HG03354 (cell line): ENCODE measurements around the gene CST2.
"Not testable (repeated sequence)": the region's sequence is repeated elsewhere in the genome, so short reads cannot be mapped to it uniquely, and the experiment has no call there.

Experiments
- ATAC-seq: cut with Tn5 transposase; IDR thresholded peaks from one replicate; pipeline ENCODE4 v1.9.1; 2021; ENCODE audit warnings: mild to moderate bottlenecking; ENCODE audit not compliant: unreplicated experiment, poor library complexity, severe bottlenecking

Gene CST2

DNA sequence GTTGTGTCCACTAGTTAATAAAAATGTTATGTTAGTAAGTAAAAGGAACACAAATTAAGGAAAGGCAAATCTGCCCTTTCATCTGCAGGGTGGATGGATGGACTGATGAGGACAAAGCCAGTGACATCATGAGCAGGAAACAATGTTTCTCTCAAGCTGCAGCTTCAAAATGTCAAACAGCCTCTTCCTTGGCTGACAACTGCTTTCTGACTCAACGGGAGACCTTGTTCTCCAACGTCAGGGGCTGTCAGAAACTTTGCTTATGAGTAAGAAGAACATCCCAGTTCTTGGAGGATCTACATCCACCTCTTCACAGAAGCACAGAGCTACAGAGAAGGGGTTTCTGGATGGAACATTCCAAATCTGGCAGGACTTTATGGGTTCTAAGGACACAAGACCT lies 6.0 kb downstream of the CST2 start:
- ATAC-seq, result no peak

DNA sequence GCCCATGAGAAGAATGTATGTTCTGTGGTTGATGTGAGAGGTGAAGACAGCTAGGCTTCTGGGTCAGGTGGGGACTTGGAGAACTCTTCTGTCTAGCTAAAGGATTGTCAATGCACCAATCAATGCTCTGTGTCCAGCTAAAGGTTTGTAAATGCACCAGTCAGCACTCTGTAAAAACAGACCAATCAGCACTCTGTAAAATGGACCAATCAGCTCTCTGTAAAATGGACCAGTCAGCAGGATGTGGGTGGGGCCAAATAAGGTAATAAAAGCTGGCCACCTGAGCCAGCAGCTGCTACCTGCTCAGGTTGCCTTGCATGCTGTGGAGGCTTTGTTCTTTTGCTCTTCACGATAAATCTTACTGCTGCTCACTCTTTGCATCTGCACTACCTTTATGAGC lies 15.0 kb downstream of the CST2 start:
- ATAC-seq, result not testable (repeated sequence)

- not testable (repeated sequence) for ATAC-seq
Measured at GRCh38 chr20:23810349-23810748, 16.2 kb downstream of the CST2 start.

DNA sequence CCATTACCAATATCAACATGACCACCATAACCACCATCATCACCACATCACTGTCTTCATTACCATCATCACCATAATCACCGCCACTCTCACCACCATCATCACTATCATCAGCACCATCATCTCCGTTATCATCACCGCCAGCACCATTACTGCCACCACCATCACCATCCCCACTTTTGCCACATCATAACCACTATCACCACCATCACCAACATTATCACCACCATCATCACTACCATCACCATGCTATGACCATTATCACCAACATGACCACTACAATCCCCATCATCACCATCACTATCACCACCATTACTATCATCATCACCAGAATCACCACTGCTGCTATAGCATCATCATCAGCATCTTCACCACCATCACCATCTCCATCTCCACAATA lies 25.7 kb downstream of the CST2 start:
- ATAC-seq, result no peak

DNA sequence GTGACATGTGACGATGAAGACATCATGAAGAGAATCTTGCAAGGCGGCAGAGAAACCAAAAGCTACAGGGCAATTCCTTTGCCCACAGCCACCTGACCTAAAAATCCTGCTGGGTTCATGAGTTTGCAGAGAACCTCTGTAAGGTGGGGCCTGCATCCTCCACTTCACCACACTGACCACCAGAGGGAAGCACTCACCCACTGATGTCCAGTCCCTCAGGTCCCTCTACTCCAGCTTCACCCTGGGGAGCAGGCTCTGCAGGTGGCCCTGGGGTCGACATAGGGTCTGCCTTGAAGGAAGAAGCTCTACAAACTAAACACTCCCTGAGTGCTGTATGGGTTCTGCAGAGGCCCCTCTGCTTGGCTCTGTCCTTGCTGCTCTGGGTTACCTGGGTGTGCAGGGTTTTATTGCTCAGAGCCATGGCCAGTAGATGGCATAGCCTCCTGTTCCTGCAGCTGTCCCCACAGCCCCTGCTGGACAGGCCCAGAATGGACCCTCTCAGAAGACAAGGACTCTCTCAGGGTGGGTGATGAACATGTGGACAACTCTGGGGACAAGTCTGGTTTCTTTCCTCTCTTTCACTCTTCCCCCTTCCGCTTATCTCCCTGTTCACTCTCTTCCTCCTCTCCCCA lies 27.2 kb downstream of the CST2 start:
- peak; percentile 93 for ATAC-seq

DNA sequence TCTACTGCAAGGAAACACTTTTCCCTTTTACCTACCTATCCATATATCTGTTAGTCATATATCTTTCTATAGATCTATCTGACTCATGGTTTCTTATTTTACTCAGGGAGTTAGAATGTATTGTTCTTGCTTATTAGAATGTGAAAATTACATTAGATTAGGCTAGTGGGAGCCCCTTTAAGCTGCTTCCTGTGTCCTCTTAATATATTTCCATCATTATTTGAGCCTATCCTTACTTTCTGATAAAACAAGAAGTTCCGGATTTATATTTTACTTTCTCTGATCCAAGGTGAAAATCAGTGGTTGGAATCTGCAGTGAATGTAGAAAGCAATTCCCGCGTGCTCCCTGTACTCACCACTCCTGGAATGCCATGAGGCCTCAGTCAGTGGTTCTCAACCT lies 31.0 kb downstream of the CST2 start:
- no peak for ATAC-seq

DNA sequence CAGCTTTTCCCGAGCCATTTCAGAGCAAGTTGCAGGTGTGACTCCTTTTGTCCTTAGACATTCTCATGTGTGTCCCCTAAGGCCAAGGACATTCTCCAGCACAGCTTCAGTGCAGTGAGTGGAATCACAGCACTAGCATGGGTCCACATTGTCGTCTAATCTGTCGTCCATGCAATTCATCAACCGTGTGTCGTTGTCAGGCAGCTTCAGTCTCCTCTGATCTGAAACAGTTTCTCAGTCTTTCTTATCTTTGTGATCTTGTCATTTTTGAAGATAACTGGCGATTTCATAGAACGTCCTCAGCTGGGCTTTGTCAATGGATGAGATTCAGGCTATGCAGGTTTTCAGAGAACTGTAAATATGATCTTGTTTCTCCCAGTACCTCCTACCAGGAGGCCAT lies 31.7 kb downstream of the CST2 start:
- no peak for ATAC-seq

GRCh38 chr20:23794065-23794464 lies 32.5 kb downstream of the CST2 start:
- ATAC-seq, result no peak

DNA sequence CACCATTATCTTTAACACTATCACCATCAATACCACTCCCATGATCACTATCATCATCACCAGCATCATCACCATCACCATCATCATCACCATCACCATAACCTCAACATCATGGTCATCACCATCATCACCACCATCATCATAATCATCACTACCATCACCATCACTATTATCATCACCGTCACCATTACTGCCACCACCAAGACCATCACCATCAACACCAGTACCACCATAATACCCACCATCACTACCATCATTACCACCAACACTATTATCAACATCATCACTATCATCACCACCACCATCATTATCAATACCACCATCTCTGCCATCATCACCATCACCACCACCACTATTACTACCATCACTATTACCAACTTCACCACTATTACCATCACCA lies 43.1 kb downstream of the CST2 start:
- no peak for ATAC-seq

DNA sequence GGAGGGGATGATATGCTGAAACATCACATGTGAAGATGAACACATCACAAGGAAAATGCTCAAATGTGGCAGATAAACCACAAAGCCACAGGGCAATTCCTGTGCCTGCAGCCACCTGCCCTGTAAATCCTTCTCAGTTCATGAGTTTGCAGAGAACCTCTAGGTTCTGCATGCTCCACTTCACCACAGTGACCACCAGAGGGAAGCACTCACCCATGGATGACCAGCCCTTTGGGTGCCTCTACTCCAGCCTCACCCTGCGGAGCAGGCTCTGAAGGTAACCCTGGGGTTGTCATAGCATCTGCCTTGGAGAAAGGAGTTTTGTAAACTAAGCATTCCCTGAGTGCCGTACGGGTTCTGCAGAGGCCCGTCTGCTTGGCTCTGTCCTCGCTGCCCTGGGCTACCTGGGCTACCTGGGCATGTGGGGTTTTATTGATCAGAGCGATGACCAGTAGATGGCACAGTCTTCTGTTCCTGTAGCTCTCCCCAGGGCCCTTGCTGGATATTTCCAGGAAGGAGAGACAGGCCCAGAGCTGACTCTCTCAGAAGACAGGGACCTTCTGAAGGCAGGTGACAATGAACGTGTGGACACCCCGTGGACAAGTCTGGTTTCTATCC lies 44.1 kb downstream of the CST2 start:
- ATAC-seq, result peak; percentile 57

DNA sequence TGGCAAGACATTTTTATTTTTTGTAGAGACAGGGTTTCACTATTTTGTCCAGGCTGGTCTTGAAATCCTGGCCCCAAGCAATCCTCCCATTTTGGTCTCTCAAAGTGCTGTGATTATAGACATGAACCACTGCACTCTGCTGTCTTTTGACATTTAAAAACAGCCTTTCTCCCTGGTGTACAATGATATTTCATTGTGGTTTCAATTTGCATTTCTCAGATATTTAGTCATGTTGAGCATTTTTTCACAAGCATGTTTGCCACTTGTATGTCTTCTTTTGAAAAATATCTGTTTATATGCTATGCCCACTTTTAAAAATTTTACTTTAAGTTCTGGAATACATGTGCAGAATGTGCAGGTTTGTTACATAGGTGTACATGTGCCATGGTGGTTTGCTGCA lies 47.9 kb downstream of the CST2 start:
- not testable (repeated sequence) for ATAC-seq

- ATAC-seq, result not testable (repeated sequence)
Measured at GRCh38 chr20:23777380-23777779, 49.1 kb downstream of the CST2 start.

DNA sequence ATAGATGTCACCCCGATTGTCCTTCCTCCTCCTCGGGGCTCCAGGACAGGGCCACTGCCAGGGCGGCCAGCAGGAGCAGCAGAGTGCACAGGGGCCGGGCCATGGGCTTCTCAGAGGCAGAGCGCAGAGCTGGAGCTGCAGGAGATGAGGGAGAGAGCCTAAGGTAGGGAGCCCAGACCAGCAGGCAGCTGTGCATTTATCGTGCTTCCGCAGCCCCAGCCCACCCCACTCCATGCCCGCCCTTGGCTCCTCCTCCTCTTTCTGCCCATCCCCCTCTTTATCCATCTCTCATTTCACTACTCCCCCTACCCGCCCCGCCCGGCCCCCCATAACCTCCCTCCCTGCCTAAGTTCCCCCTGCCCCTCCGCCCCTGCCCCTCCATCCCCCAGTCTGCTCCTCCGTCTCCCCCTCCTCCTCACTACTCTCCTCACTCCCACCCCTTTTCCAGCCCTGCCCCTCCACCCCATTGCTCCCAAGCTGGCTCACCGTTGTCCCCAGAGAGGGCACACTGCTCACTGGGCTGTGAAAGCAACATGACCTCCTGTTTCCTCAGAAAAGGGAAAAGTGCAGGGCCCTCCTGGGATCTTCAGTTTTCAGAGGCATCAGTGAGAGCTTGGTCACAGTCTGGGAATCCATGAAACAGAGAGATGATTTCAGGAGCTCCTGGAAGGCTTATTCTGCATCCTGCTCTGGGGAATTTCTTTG lies 50.3 kb downstream of the CST2 start:
- no peak for ATAC-seq

- no peak for ATAC-seq
Measured at GRCh38 chr20:23774081-23774480, 52.4 kb downstream of the CST2 start.
